Tibial nerve (tissue), 4 donors: Measurements from ENCODE around the gene SPATA6L.

ENCODE experiments used
- EP300 ChIP-seq, 2 donors: sonication (generic); formaldehyde crosslinking; IDR thresholded peaks; one replicate each; pipeline ENCODE4 v1.6.1; 2017; ENCODE audit warnings: antibody characterized with exemption in 2 of 2, mild to moderate bottlenecking in 1 of 2
- POLR2A ChIP-seq, 2 donors: fragments of 450-650 bp; IDR thresholded peaks; one replicate each; pipeline ENCODE4 v1.6.1; 2017; ENCODE audit warnings: antibody characterized with exemption in 2 of 2, mild to moderate bottlenecking in 2 of 2, moderate library complexity in 2 of 2
- TF ChIP-seq, protein P1 (sequence below), 5 experiments: fragments of 200-600 bp in 3 of 5; fragments of 450-650 bp in 2 of 5; sonication (generic) in 3 of 5; IDR thresholded peaks; one replicate each; pipeline ENCODE4 v1.5.1; 2016 to 2019; ENCODE audit warnings: antibody characterized with exemption in 5 of 5, mild to moderate bottlenecking in 3 of 5, moderate library complexity in 2 of 5

DNA sequence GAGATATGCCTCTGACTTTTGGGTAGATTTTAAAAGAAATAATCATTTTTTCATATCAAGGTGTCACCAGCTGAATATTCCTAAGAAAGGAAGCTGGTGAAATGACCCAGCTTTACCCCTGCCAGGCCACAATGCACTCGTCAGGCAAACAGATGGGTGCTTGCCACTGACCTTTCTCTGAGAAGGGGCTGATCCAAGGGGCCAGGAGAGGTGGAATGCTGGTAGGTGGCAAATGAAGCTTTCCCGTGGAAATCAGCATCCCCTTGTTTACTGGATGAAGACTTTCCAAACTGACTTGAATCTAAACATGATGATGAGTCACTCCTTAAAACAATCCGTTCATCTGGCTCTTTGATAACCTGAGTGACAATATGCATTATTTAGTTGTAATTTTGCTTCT is 48.5 kb downstream of the SPATA6L start:
- TF ChIP-seq POLR2A (IDR thresholded peaks at IDR 0.05), result no peak
- TF ChIP-seq, protein P1, sequence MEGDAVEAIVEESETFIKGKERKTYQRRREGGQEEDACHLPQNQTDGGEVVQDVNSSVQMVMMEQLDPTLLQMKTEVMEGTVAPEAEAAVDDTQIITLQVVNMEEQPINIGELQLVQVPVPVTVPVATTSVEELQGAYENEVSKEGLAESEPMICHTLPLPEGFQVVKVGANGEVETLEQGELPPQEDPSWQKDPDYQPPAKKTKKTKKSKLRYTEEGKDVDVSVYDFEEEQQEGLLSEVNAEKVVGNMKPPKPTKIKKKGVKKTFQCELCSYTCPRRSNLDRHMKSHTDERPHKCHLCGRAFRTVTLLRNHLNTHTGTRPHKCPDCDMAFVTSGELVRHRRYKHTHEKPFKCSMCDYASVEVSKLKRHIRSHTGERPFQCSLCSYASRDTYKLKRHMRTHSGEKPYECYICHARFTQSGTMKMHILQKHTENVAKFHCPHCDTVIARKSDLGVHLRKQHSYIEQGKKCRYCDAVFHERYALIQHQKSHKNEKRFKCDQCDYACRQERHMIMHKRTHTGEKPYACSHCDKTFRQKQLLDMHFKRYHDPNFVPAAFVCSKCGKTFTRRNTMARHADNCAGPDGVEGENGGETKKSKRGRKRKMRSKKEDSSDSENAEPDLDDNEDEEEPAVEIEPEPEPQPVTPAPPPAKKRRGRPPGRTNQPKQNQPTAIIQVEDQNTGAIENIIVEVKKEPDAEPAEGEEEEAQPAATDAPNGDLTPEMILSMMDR (IDR thresholded peaks at IDR 0.05), result no peak
- TF ChIP-seq EP300 (IDR thresholded peaks at IDR 0.05), result no peak
